ENCODE results near the gene GAB2.

DNA sequence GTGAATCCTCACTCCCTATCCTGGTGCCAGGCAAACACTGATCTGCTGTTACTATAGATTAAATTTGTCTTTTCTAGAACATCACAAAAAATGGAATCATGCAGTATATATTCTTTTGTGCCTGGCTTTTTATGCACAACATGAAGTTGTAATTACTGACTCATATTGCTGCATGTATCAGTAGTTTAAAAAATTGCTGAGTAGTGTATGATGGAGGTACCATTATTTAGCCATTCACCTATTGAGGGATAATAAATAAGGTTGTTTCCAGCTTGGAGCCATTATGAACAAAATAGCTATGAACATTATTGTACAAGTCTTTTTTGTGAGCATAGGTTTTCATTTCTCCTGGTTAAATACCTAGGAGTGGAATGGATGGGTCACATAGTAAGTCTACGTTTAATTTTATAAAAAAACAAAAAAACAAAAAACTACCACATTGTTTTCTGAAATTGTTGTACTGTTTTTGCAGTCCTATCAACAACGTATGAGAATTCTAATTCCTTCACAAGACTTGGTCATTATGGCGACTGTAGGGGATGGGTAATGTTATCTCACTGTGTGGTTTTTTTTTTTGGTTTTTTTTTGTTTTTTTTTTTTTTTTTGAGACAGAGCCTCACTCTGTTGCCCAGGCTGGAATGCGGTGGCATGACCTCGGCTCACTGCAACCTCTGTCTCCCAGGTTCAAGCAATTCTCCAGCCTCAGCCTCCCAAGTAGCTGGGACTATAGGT lies 117.3 kb downstream of the GAB2 start:
- no peak for TF ChIP-seq POLR2A (IDR thresholded peaks at IDR 0.05)
- TF ChIP-seq, protein P1, sequence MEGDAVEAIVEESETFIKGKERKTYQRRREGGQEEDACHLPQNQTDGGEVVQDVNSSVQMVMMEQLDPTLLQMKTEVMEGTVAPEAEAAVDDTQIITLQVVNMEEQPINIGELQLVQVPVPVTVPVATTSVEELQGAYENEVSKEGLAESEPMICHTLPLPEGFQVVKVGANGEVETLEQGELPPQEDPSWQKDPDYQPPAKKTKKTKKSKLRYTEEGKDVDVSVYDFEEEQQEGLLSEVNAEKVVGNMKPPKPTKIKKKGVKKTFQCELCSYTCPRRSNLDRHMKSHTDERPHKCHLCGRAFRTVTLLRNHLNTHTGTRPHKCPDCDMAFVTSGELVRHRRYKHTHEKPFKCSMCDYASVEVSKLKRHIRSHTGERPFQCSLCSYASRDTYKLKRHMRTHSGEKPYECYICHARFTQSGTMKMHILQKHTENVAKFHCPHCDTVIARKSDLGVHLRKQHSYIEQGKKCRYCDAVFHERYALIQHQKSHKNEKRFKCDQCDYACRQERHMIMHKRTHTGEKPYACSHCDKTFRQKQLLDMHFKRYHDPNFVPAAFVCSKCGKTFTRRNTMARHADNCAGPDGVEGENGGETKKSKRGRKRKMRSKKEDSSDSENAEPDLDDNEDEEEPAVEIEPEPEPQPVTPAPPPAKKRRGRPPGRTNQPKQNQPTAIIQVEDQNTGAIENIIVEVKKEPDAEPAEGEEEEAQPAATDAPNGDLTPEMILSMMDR (IDR thresholded peaks at IDR 0.05) = no peak
